ENCODE results near the gene EIF3I. TPM values are rescaled to one million over a fixed set of nuclear protein-coding genes. Genes with fewer than 3 reads are reported as not detected.

EIF3I gene
- polyA plus RNA-seq, 1 of the 3 experiments (the other 2 are of a cell fraction), result 479 TPM

- Histone ChIP-seq H3K9ac (no peak overlapping the region), H3K4me3 (ENCODE audit: low read depth in 2 of 2, low read length in 1 of 2) (no peak overlapping the region), H4K20me1 (ENCODE audit: insufficient read depth) (no peaks in the 10 kb centered on the region), H3K9me2 (no peaks in the 10 kb centered on the region), H3K36me3 (replicated peaks in 1 of 2; ENCODE audit: control insufficient read depth in 1 of 2, insufficient read depth in 2 of 2, low read length in 1 of 2) (peaks cover 53 to 80% of the 10 kb centered on the region in 2 experiments), H2AFZ (ENCODE audit: low read depth) (no peak overlapping the region), H3K9me3 (no peaks in the 10 kb centered on the region), H3K4me2 (no peak overlapping the region), H3K27me3 (ENCODE audit: insufficient read depth) (no peaks in the 10 kb centered on the region), H3K27ac (ENCODE audit: low read depth in 2 of 2, low read length in 1 of 2) (no peak overlapping the region), H3F3A (replicated peaks; ENCODE audit: insufficient read depth) (peaks cover 13% of the 10 kb centered on the region), H3K4me1 (ENCODE audit: control insufficient read depth in 1 of 2, insufficient read depth in 2 of 2, low read depth in 1 of 2, low read length in 1 of 2) (peaks cover 16 to 20% of the 10 kb centered on the region in 2 experiments; a peak in 3 of 4 replicates), H3K79me2 (ENCODE audit: insufficient read depth) (no peaks in the 10 kb centered on the region)
- ChIA-PET CTCF (no interaction called here), POLR2A (interaction anchor here (3.4 kb wide), 1 partner anchor 14 kb away, joined by 19 read pairs; the partner anchor contains the start of gene TXLNA)
- DNase-seq, result no peak
- TF ChIP-seq RCOR1 (IDR thresholded peaks at IDR 0.05; ENCODE audit: low read length) (no peak), SIN3A (IDR thresholded peaks at IDR 0.05; ENCODE audit: borderline replicate concordance, low read depth, low read length) (no peak), PBX3 (IDR thresholded peaks at IDR 0.05) (no peak), TCF12 (IDR thresholded peaks at IDR 0.05) (no peak), MEF2A (IDR thresholded peaks at IDR 0.05; ENCODE audit: borderline replicate concordance, low read depth) (no peak), RXRA (IDR thresholded peaks at IDR 0.05; ENCODE audit: borderline replicate concordance, low read depth) (no peak), TEAD4 (IDR thresholded peaks at IDR 0.05; ENCODE audit: borderline replicate concordance, insufficient read depth) (no peak), ELF1 (IDR thresholded peaks at IDR 0.05) (no peak), EZH2phosphoT487 (IDR thresholded peaks at IDR 0.05; ENCODE audit: borderline replicate concordance, low read depth) (no peak), USF1 (IDR thresholded peaks at IDR 0.05; ENCODE audit: borderline replicate concordance, low read depth) (no peak), ZBTB33 (IDR thresholded peaks at IDR 0.05; ENCODE audit: borderline replicate concordance, low read depth) (no peak), TAF1 (IDR thresholded peaks at IDR 0.05; ENCODE audit: borderline replicate concordance, low read depth, low read length) (no peak), YY1 (IDR thresholded peaks at IDR 0.05; ENCODE audit: low read depth) (no peak), RAD21 (IDR thresholded peaks at IDR 0.05; ENCODE audit: low read length) (no peak)
- 100% methylated on average over 2 of the region's 6 CpGs for WGBS (ENCODE audit: low lambda C conversion rate)
Measured at GRCh38 chr1:32194984-32195383, 27.2 kb upstream of the EIF3I start.

GRCh38 chr1:32195531-32195930 lies 26.7 kb upstream of the EIF3I start:
- 100% methylated on average over 2 of the region's 3 CpGs for WGBS (ENCODE audit: low lambda C conversion rate)

More at GRCh38 chr1:32195531-32195930, 26.7 kb upstream of the EIF3I start:
- no peak for DNase-seq
- Histone ChIP-seq H3K9ac (no peak overlapping the region), H3K9me2 (no peaks in the 10 kb centered on the region), H3F3A (replicated peaks; ENCODE audit: insufficient read depth) (peaks cover 18% of the 10 kb centered on the region), H3K36me3 (replicated peaks in 1 of 2; ENCODE audit: control insufficient read depth in 1 of 2, insufficient read depth in 2 of 2, low read length in 1 of 2) (peaks cover 47 to 75% of the 10 kb centered on the region in 2 experiments), H3K27ac (ENCODE audit: low read depth in 2 of 2, low read length in 1 of 2) (no peak overlapping the region; a peak in 2 of 4 replicates), H3K27me3 (ENCODE audit: insufficient read depth) (no peaks in the 10 kb centered on the region), H3K9me3 (no peaks in the 10 kb centered on the region), H3K4me3 (ENCODE audit: low read depth in 2 of 2, low read length in 1 of 2) (no peak overlapping the region), H3K4me2 (no peak overlapping the region), H3K4me1 (ENCODE audit: control insufficient read depth in 1 of 2, insufficient read depth in 2 of 2, low read depth in 1 of 2, low read length in 1 of 2) (peaks cover 19 to 22% of the 10 kb centered on the region in 2 experiments; a peak in 3 of 4 replicates), H3K79me2 (ENCODE audit: insufficient read depth) (no peaks in the 10 kb centered on the region), H4K20me1 (ENCODE audit: insufficient read depth) (no peaks in the 10 kb centered on the region), H2AFZ (ENCODE audit: low read depth) (no peak overlapping the region)
- POLR2A ChIA-PET, result interaction anchor here (3.4 kb wide), 1 partner anchor 15 kb away, joined by 19 read pairs; the partner anchor contains the start of gene TXLNA
- CTCF ChIA-PET, result no interaction called here
- no peak for TF ChIP-seq EZH2phosphoT487 (IDR thresholded peaks at IDR 0.05; ENCODE audit: borderline replicate concordance, low read depth)
- TF ChIP-seq ELF1 (IDR thresholded peaks at IDR 0.05), result no peak
- no peak for TF ChIP-seq NRF1 (IDR thresholded peaks at IDR 0.05; ENCODE audit: low read depth, low read length)
- TF ChIP-seq MEF2A (IDR thresholded peaks at IDR 0.05; ENCODE audit: borderline replicate concordance, low read depth), result no peak
- no peak for TF ChIP-seq USF2 (IDR thresholded peaks at IDR 0.05; ENCODE audit: borderline replicate concordance, low read depth, low read length)
- no peak for TF ChIP-seq TCF12 (IDR thresholded peaks at IDR 0.05)
- TF ChIP-seq MXI1 (IDR thresholded peaks at IDR 0.05; ENCODE audit: low read depth, low read length), result no peak
- TF ChIP-seq POLR2AphosphoS5 (IDR thresholded peaks at IDR 0.05; ENCODE audit: low read depth, low read length), result no peak
- no peak for TF ChIP-seq RCOR1 (IDR thresholded peaks at IDR 0.05; ENCODE audit: low read length)
- TF ChIP-seq RFX5 (IDR thresholded peaks at IDR 0.05; ENCODE audit: low read length), result no peak
- no peak for TF ChIP-seq RAD21 (IDR thresholded peaks at IDR 0.05; ENCODE audit: low read length)
- no peak for TF ChIP-seq FOXJ3 (CRISPR knock-in tag; IDR thresholded peaks at IDR 0.05)
- no peak for TF ChIP-seq GATA2 (CRISPR knock-in tag; IDR thresholded peaks at IDR 0.05)

All from SK-N-SH (cell line).